GM18873 (cell line): ENCODE results near the gene ZIC4.

Experiments used
- ATAC-seq: cut with Tn5 transposase; IDR thresholded peaks from one replicate; pipeline ENCODE4 v1.9.1; 2021; ENCODE audit warnings: mild to moderate bottlenecking, moderate library complexity, moderate number of reproducible peaks; ENCODE audit not compliant: unreplicated experiment, low FRiP score

The ZIC4 gene

GRCh38 chr3:147393261-147393942 lies 12.9 kb downstream of the ZIC4 start:
- ATAC-seq, result no peak

GRCh38 chr3:147392625-147392946 lies 13.8 kb downstream of the ZIC4 start:
- ATAC-seq, result no peak

- ATAC-seq, result no peak
Observed at GRCh38 chr3:147391781-147392624, 14.3 kb downstream of the ZIC4 start.

GRCh38 chr3:147390589-147391569 lies 15.5 kb downstream of the ZIC4 start:
- no peak for ATAC-seq

- no peak for ATAC-seq
Observed at GRCh38 chr3:147389717-147390116, 16.6 kb downstream of the ZIC4 start.

DNA sequence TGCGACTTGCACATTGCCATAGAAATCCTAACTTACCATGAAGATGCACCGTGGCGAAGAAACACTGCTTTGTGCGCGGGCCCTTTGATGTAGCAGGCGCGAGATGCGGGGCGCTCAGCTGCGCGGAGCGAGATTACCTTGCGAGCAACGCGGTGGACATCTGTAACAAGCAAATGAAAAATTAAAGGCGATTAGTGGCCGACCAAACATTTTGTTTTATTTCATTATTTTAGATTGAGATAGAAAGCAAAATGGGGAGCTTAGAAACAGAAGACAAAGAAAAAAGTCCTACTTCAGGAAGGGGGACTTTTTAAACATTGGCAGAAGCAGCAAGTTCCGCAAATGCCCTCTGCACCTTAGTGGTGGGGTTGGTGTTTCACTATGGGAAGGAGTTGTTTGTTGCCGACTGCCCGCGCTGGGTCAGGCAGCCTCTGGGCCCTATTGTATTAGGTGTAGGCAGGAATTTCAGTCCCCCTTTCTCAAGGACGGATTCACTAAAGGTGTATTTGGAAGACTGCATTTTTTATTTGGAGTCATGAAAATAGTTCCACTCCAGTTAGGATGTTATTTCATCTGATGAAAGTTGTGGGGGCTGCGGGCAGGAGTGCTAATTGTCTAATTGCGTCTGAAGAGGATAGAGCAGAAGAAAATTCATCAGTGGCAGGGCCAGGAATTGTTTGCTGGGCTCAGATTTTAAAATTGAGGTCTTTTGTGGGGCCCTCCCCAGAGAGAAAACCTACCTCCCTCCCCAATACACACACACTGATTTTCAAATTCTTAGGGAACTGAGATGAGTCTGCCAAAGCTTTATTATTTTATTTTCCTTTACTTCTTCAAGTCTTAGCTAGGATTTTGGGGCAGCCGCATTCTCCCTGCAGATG lies 17.4 kb downstream of the ZIC4 start:
- no peak for ATAC-seq

DNA sequence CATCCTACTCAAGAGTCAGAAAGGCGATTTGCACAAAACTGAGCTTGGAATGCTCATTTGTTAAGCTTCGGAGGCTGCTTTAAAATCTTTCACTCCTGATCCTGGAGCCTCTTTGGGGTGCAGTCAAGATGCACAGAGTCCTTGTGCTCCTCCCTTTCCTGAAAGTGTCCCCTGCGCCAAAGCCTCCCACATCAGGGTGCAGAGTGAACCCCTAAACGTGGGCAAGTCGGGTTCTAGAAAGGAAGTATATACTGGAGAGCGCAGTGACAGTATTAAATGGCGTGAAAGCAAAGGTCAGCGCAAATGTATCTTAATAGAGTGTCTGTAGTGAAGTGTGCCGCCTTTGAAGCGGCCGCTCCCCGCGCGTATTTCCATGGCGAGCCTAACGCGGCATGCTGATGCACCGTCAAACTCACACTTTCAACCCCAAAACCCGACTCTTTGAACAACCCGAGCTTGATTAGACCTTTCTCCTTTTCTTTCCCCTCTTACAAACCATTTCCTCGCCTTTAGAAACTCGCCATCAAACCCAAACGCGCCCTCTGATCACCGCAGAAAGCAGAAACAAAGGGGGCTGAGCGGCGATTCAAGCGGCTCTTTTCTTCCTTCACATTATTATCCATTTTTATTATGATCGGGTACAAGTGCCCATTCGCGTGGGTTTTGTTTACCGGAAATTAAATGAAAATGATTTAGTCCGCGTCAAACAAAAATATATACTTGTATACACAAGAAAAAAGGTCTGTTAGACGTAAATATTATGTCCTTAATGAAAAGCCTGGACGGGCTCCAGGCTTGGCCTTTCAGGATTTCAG lies 18.3 kb downstream of the ZIC4 start:
- ATAC-seq, result no peak

DNA sequence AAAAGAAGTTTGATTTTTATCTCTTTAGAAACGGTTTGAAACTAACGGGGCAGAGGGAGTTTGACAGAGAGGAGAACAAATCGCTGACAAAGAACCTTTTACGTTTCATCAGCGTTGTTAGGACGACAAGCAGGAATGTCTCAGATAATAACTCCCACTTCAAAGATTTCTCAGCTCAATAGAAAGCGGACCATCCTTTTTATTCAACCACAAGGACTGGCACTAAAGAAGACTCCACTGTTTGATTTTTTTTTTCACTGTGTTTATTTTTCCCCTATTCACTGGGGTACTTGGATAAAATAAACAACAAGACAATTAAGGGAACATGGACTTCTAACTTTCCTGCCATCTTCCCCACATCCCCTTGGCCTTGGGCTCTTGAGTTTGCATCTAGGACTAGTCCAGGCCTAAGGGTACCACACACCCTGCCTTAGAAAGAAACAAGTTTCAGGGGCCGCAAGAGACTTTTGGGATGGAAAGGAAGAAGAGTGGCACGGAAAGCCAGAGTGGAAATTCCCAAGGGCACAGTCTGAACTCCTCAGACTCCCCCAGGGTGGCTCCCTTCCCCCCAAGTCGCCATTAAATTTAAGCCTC lies 19.0 kb downstream of the ZIC4 start:
- no peak for ATAC-seq

- ATAC-seq, result no peak
Observed at GRCh38 chr3:147385059-147386012, 21.0 kb downstream of the ZIC4 start.

GRCh38 chr3:147384210-147385058 lies 21.9 kb downstream of the ZIC4 start:
- no peak for ATAC-seq

DNA sequence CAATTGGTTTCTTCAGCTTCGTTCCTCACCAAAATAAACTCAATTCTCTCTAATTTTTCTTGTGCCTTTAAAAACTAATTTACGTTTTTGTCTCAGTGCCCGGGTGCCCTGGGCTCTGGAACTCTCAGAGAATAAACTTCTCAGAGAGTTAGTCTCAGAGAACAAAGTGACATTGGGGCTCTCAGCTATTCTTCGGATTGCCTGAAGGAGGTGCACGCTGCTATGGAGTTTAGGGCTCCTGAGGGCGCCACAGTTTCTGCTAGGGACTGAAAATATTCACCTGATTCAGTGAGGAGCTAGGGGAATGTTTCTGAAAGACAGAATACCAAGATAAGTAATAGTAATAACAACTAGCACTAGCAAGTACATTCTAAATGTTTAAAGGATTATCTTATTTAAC lies 22.7 kb downstream of the ZIC4 start:
- ATAC-seq, result no peak

DNA sequence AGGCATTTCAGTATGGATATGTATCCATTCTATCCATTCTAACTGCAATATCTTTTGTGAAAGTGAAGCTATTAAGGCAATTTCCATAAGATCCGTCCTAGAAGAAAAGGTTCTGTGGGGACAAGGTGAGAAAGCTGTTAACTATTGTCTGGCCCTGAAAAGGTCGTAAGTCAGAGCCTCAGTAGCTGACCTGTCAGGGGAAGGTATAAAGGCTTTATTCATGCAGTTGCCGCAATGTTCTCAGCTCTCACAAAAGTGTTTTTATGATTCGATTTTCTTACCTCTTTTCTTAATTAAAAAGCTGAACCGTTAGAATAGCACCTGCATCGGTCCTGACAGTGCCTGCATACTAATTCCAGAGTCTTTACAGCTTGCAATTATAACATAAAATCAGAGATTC lies 24.7 kb downstream of the ZIC4 start:
- no peak for ATAC-seq

GRCh38 chr3:147380977-147381376 lies 25.4 kb downstream of the ZIC4 start:
- no peak for ATAC-seq

- no peak for ATAC-seq
Observed at GRCh38 chr3:147380387-147380951, 25.9 kb downstream of the ZIC4 start.

GRCh38 chr3:147379651-147380050 lies 26.7 kb downstream of the ZIC4 start:
- no peak for ATAC-seq
